Measurements from ENCODE around the gene TUBA3E.
"Not testable (repeated sequence)": the region's sequence is repeated elsewhere in the genome, so short reads cannot be mapped to it uniquely, and the experiment has no call there.

TUBA3E gene

DNA sequence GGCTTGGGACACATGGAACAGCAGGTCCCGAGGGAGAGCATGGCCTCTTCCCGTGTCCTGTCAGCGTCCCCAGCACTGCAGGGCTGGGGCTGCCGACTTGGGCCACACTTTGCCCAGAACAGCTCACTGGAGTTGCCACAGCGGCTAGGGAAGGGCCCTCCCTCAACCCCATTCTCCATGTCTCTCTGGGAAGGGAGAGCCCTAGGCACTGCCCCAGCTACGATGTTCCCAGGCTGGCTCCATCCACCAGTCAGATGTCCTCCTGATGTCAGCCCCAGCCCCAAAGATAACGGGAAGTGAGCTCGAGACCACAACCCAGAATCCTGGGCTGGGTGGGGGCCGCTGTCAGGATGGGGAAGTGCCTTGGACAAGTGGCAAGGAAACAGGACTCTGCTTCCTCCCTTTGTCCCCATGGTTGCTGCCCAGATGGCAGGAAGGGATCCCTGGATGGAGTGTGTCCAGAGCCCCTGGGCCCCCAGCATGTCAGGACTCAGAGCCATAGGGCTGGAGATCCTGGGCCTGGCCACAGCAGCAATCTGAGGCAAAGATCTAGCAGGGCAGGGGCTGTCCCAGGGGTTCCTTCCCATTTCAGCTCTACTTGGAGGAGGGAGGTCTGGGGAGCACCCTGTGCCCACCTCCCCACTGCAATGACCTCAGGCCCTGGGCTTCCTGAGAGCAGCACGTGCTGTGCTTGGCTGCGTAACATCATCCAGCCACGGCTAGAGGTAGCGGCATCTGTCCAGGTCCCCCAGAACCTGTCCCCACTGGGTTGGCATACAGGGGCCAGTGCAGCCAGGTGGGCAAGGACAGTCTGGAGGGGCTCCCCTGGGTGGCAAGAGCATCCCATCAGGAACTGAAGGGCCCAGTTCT, 55.6 kb downstream of the TUBA3E start:
- DNase-seq: not testable (repeated sequence)

Data from DMS53 (cell line).